GM19467 (cell line): Measurements from ENCODE around the gene GARS1.

ENCODE experiments used
- ATAC-seq: cut with Tn5 transposase; IDR thresholded peaks from one replicate; pipeline ENCODE4 v1.9.1; 2021; ENCODE audit warnings: mild to moderate bottlenecking, moderate library complexity; ENCODE audit not compliant: unreplicated experiment

GARS1 gene

GRCh38 chr7:30654296-30655090, 59.8 kb downstream of the GARS1 start:
- no peak for ATAC-seq

- no peak for ATAC-seq
These were observed 60.7 kb downstream of the GARS1 start for GRCh38 chr7:30655096-30655970.

GRCh38 chr7:30656006-30656957, 61.6 kb downstream of the GARS1 start:
- ATAC-seq = no peak

GRCh38 chr7:30657131-30657530, 62.5 kb downstream of the GARS1 start:
- no peak for ATAC-seq

GRCh38 chr7:30658479-30659074, 63.9 kb downstream of the GARS1 start:
- no peak for ATAC-seq

GRCh38 chr7:30659312-30659711, 64.6 kb downstream of the GARS1 start:
- no peak for ATAC-seq

- no peak for ATAC-seq
These were observed 65.9 kb downstream of the GARS1 start for GRCh38 chr7:30660331-30661255.

GRCh38 chr7:30661926-30662325, 67.2 kb downstream of the GARS1 start:
- ATAC-seq = no peak

GRCh38 chr7:30662431-30662939, 67.8 kb downstream of the GARS1 start:
- no peak for ATAC-seq

GRCh38 chr7:30663414-30663813, 68.7 kb downstream of the GARS1 start:
- no peak for ATAC-seq

GRCh38 chr7:30664184-30664885, 69.7 kb downstream of the GARS1 start:
- ATAC-seq = no peak

- ATAC-seq = no peak
These were observed 70.4 kb downstream of the GARS1 start for GRCh38 chr7:30665043-30665442.

GRCh38 chr7:30665449-30665848, 70.8 kb downstream of the GARS1 start:
- no peak for ATAC-seq

- ATAC-seq = no peak
These were observed 72.5 kb downstream of the GARS1 start for GRCh38 chr7:30667172-30667571.

- no peak for ATAC-seq
These were observed 73.4 kb downstream of the GARS1 start for GRCh38 chr7:30668102-30668501.

GRCh38 chr7:30671793-30672465, 77.3 kb downstream of the GARS1 start:
- no peak for ATAC-seq

- ATAC-seq = no peak
These were observed 79.7 kb downstream of the GARS1 start for GRCh38 chr7:30674420-30674819.

- ATAC-seq = no peak
These were observed 80.2 kb downstream of the GARS1 start for GRCh38 chr7:30674876-30675275.
